ENCODE results near the gene HNRNPA2B1. TPM values are rescaled to one million over a fixed set of nuclear protein-coding genes. Genes with fewer than 3 reads are reported as not detected.

HNRNPA2B1 gene
- total RNA-seq, 4 donors from 2014 or later, result 78.1 to 133 (median 99.4) TPM

DNA sequence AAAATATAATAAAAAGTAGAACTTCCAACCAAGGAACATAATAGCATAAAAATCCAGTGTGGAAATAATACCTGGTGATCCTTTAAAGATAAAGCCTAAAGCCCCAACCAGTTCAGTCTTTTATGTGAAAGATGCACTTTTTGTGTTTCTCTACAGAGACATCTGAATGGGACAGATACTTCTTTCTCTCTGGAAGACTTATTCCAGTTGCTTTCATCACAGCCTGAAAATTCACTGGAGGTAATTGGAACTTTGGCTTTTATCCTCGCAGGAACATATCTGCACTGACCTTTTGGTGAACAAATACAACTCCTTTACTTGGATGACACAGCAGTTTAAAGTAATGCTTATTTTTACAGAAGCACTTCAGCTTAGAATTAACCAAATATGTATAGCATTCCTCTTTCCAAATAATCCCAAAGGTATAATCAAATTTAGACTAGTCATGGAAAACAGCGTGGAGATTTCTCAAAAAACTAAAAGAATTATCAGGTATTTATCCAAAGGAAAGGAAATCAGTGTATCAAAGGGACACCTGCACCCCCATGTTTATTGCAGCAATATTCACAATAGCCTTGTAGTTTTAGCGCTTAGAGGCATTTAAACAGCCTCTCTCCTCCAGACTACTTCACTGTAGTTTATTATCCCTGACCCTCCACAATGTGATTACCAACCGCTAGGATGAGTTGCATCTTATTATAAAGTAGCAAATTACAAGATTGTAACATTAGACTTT lies 16.8 kb downstream of the HNRNPA2B1 start:
- no peak for TF ChIP-seq POLR2A (IDR thresholded peaks at IDR 0.05)
- TF ChIP-seq, protein P1, sequence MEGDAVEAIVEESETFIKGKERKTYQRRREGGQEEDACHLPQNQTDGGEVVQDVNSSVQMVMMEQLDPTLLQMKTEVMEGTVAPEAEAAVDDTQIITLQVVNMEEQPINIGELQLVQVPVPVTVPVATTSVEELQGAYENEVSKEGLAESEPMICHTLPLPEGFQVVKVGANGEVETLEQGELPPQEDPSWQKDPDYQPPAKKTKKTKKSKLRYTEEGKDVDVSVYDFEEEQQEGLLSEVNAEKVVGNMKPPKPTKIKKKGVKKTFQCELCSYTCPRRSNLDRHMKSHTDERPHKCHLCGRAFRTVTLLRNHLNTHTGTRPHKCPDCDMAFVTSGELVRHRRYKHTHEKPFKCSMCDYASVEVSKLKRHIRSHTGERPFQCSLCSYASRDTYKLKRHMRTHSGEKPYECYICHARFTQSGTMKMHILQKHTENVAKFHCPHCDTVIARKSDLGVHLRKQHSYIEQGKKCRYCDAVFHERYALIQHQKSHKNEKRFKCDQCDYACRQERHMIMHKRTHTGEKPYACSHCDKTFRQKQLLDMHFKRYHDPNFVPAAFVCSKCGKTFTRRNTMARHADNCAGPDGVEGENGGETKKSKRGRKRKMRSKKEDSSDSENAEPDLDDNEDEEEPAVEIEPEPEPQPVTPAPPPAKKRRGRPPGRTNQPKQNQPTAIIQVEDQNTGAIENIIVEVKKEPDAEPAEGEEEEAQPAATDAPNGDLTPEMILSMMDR (IDR thresholded peaks at IDR 0.05), result no peak
- intact Hi-C loops (cut with DNase I; ENCODE audit: low total_unique reads), result no loop called here
- no peak for DNase-seq (ENCODE audit: low spot score in 2 of 2)
- 47 to 59% methylated on average over 4 of the region's 4 CpGs for WGBS, 2 donors
- no peak overlapping the region for H3K4me3 ChIP-seq (ENCODE audit: low read depth, poor library complexity, severe bottlenecking)

DNA sequence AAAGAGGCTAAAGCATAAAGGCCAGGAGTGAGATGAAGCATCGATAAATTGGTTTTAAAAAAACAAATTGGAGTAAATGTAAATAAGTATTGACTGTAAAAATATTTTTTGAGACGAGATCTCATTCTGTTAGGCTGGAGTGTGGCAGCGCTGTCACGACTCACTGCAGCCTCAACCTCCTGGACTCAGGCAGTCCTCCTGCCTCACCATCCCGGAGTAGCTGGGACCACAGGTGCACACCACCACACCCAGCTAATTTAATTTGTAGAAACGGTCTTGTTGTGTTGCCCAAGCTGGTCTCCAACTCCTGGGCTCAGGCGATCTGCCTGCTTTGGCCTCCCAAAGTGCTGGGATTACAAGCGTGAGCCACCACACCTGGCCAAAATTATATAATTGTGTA lies 17.8 kb downstream of the HNRNPA2B1 start:
- TF ChIP-seq, protein P1 (IDR thresholded peaks at IDR 0.05), result no peak
- DNase-seq (ENCODE audit: low spot score in 2 of 2), result no peak
- no peak overlapping the region for H3K4me3 ChIP-seq (ENCODE audit: low read depth, poor library complexity, severe bottlenecking)
- intact Hi-C loops (cut with DNase I; ENCODE audit: low total_unique reads), result no loop called here
- 77 to 82% methylated on average over 8 of the region's 8 CpGs for WGBS, 2 donors

DNA sequence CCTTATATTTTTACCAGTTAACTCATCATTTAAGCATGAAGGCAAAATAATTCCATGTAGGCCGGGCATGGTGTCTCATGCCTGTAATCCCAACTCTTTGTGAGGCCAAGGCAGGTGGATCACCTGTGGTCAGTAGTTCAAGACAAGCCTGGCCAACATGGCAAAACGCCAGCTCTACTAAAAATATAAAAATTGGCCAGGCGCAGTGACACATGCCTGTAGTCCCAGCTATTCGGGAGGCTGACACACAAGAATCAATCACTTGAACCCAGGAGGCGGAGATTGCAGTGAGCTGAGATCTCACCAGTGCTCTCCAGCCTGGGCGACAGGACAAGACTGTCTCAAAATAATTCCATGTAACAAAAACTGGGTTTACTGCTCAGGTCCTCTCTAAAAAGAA lies 18.3 kb downstream of the HNRNPA2B1 start:
- 58 to 63% methylated on average over 6 of the region's 6 CpGs for WGBS, 2 donors
- no peak overlapping the region for H3K4me3 ChIP-seq (ENCODE audit: low read depth, poor library complexity, severe bottlenecking)
- DNase-seq (ENCODE audit: low spot score in 2 of 2), result no peak
- TF ChIP-seq POLR2A (IDR thresholded peaks at IDR 0.05), result no peak
- TF ChIP-seq, protein P1 (IDR thresholded peaks at IDR 0.05), result no peak
- intact Hi-C loops (cut with DNase I; ENCODE audit: low total_unique reads), result no loop called here

DNA sequence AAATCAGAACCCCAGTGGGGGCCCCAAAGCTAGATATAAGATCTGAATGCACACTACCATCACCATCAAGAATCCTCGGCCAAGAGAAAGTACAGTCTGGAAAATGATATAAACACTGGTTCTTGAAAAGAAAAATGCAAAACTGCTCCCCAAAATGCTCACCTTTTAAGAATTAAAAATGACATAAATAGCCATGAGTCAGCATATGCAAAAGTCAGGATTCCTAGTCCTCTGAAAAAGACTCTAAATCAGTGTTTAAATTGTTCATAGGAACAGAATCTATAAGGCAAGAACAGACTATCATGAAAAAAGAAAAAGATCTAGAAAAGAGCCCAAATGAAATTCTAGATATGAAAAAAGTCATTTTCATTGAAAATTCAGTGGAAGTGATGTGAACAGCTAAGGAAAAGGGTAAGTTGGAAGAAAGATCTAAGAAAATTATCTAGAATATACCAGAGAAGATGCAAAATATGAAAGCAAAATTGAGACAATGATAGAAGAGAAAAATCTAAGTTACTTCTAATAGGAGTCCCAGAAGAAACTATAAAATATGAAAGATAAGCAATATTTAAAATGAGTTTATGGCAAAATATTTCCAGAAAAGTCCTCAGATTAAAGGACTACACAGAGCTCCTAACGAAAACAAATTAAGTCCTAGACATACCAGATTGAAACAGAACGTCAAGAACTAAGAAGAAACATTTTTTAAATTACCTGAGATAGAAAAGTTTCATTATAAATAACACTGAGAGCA lies 18.9 kb downstream of the HNRNPA2B1 start:
- DNase-seq (ENCODE audit: low spot score in 2 of 2), result no peak
- 60 to 71% methylated on average over 3 of the region's 3 CpGs for WGBS, 2 donors
- H3K4me3 ChIP-seq (ENCODE audit: low read depth, poor library complexity, severe bottlenecking), result no peak overlapping the region
- no peak for TF ChIP-seq POLR2A (IDR thresholded peaks at IDR 0.05)
- TF ChIP-seq, protein P1 (IDR thresholded peaks at IDR 0.05), result no peak
- intact Hi-C loops (cut with DNase I; ENCODE audit: low total_unique reads), result no loop called here

DNA sequence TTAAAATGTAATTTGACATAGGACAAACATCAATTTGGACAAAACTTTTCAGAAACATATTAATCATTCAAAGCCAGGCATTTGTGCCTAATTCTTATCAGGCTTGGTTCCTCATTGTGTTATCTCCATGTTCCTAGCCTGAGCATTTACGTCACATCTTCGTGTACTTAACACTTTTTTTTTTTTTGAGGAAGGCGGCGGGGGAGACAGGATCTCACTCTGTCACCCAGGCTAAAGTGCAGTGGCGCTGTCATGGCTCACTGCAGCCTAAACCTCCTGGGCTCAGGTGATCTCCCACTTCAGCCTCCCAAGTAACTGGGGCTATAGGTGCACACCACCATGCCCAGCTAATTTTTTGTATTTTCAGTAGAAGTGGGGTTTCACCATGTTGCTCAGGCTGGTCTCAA lies 19.8 kb downstream of the HNRNPA2B1 start:
- 71 to 74% methylated on average over 5 of the region's 5 CpGs for WGBS, 2 donors
- H3K4me3 ChIP-seq (ENCODE audit: low read depth, poor library complexity, severe bottlenecking), result no peak overlapping the region
- intact Hi-C loops (cut with DNase I; ENCODE audit: low total_unique reads), result no loop called here
- no peak for DNase-seq (ENCODE audit: low spot score in 2 of 2)
- no peak for TF ChIP-seq POLR2A (IDR thresholded peaks at IDR 0.05)
- TF ChIP-seq, protein P1 (IDR thresholded peaks at IDR 0.05), result no peak
